Suprapubic skin (tissue), 4 donors: Measurements from ENCODE around the gene ARMH1. TPM values are rescaled to one million over a fixed set of nuclear protein-coding genes. Genes with fewer than 3 reads are reported as not detected.
"Not testable (repeated sequence)": the region's sequence is repeated elsewhere in the genome, so short reads cannot be mapped to it uniquely, and the experiment has no call there.

ENCODE experiments used
- DNase-seq, 2 donors: peaks; one replicate each; pipeline ENCODE4 v3.0.0-alpha.2; 2019; ENCODE audit warnings: low spot score in 2 of 2
- H3K27ac ChIP-seq: fragments of 200-600 bp; sonication (generic); one replicate; pipeline ENCODE4 v1.5.1; 2019
- H3K27me3 ChIP-seq: fragments of 200-600 bp; sonication (generic); one replicate; pipeline ENCODE4 v1.5.1; 2019
- H3K36me3 ChIP-seq: fragments of 200-600 bp; sonication (generic); one replicate; pipeline ENCODE4 v1.5.1; 2019
- H3K4me1 ChIP-seq: fragments of 200-600 bp; sonication (generic); one replicate; pipeline ENCODE4 v1.5.1; 2019
- H3K4me3 ChIP-seq: fragments of 200-600 bp; sonication (generic); one replicate; pipeline ENCODE4 v1.5.1; 2019; ENCODE audit warnings: mild to moderate bottlenecking
- H3K9me3 ChIP-seq: fragments of 200-600 bp; sonication (generic); one replicate; pipeline ENCODE4 v1.5.1; 2019
- EP300 ChIP-seq: sonication (generic); formaldehyde crosslinking; IDR thresholded peaks from one replicate; pipeline ENCODE4 v1.6.1; 2017; ENCODE audit warnings: antibody characterized with exemption
- POLR2A ChIP-seq, 2 donors: fragments of 450-650 bp; IDR thresholded peaks; one replicate each; pipeline ENCODE4 v1.6.1; 2017; ENCODE audit warnings: antibody characterized with exemption in 2 of 2, mild to moderate bottlenecking in 2 of 2, moderate library complexity in 2 of 2
- POLR2AphosphoS5 ChIP-seq, 3 donors: sonication (generic); formaldehyde crosslinking; IDR thresholded peaks; one replicate each; pipeline ENCODE4 v1.6.1; 2017; ENCODE audit warnings: antibody characterized with exemption in 3 of 3
- WGBS: methylation state at CpG from one replicate; pipeline ENCODE4 v1.1.5; 2018; 5-methylcytosine and 5-hydroxymethylcytosine counted together
- total RNA-seq, 4 donors: library from RNA; depleted of rRNA; stranded (reverse); fragments of >200 nt; gene quantifications; one replicate each; pipeline ENCODE4 v1.1.0, GENCODE V29; 2016
- TF ChIP-seq, protein P1 (sequence below), 2 donors: fragments of 200-600 bp in 1 of 2; fragments of 450-650 bp in 1 of 2; sonication (generic) in 1 of 2; IDR thresholded peaks; one replicate each; pipeline ENCODE4 v1.5.1; 2016 to 2019; ENCODE audit warnings: antibody characterized with exemption in 2 of 2, mild to moderate bottlenecking in 1 of 2, moderate library complexity in 1 of 2

Gene ARMH1
- total RNA-seq, 4 donors from 2014 or later: 0.80 to 5.0 (median 1.4) TPM

DNA sequence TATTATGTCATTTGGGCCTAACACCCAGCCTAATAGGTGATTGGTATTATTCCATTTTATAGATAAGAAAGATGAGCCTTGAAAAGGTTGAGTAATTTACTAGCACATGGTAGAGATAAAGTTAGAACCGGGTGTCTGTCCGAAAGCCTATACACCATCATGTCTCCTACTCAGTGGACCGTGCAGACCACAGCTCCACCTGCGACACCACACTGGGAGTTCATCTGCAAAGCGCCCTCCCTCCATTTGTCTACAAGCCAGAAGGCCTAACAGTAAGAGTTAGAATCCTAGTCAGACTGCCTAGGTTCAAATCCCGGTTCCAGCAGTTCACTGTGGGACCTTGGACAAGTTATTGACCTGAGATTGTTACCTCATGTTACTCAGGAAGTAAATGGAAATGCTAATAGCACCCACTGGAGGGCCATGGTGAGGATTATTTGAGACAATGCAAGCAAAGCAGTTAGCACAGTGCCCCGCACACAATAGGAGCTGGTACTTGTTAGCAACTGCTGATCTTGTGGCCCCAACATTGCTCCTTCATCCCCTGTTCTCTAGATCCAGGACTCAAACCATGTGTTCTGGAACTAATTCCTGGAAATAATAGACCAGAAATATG, 20.5 kb downstream of the ARMH1 start:
- no peak overlapping the region for H3K4me3 ChIP-seq
- no peaks in the 10 kb centered on the region for H3K4me1 ChIP-seq
- H3K27me3 ChIP-seq: no peaks in the 10 kb centered on the region
- H3K27ac ChIP-seq: no peak overlapping the region
- no peaks in the 10 kb centered on the region for H3K36me3 ChIP-seq
- H3K9me3 ChIP-seq: no peaks in the 10 kb centered on the region
- WGBS: 93% methylated on average over 7 of the region's 7 CpGs
- TF ChIP-seq POLR2AphosphoS5 (IDR thresholded peaks at IDR 0.05): no peak
- TF ChIP-seq, protein P1, sequence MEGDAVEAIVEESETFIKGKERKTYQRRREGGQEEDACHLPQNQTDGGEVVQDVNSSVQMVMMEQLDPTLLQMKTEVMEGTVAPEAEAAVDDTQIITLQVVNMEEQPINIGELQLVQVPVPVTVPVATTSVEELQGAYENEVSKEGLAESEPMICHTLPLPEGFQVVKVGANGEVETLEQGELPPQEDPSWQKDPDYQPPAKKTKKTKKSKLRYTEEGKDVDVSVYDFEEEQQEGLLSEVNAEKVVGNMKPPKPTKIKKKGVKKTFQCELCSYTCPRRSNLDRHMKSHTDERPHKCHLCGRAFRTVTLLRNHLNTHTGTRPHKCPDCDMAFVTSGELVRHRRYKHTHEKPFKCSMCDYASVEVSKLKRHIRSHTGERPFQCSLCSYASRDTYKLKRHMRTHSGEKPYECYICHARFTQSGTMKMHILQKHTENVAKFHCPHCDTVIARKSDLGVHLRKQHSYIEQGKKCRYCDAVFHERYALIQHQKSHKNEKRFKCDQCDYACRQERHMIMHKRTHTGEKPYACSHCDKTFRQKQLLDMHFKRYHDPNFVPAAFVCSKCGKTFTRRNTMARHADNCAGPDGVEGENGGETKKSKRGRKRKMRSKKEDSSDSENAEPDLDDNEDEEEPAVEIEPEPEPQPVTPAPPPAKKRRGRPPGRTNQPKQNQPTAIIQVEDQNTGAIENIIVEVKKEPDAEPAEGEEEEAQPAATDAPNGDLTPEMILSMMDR (IDR thresholded peaks at IDR 0.05): no peak
- no peak for TF ChIP-seq EP300
- TF ChIP-seq POLR2A (IDR thresholded peaks at IDR 0.05): no peak
- no peak for DNase-seq

DNA sequence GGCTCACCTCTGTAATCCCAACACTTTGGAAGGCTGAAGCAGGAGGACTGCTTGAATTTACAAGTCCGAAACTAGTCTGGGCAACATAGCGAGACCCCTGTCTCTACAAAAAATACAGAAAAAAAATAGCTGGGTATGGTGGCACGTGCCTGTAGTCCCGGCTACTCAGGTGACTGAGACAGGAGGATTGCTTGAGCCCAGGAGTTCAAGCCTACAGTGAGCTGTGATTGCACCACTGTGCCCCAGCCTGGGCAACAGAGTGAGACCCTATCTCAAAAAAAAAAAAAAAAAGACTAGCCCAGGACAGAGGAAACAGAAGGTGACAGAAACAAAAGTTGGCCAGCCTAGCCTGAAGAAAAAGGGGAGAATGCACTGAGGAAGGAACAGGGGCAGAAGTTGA, 21.2 kb downstream of the ARMH1 start:
- Histone ChIP-seq H3K27ac (no peak overlapping the region), H3K27me3 (no peaks in the 10 kb centered on the region), H3K4me1 (no peaks in the 10 kb centered on the region), H3K9me3 (no peaks in the 10 kb centered on the region), H3K4me3 (no peak overlapping the region), H3K36me3 (no peaks in the 10 kb centered on the region)
- 94% methylated on average over 4 of the region's 4 CpGs for WGBS
- no peak for TF ChIP-seq POLR2A (IDR thresholded peaks at IDR 0.05)
- TF ChIP-seq, protein P1 (IDR thresholded peaks at IDR 0.05): no peak
- no peak for DNase-seq

DNA sequence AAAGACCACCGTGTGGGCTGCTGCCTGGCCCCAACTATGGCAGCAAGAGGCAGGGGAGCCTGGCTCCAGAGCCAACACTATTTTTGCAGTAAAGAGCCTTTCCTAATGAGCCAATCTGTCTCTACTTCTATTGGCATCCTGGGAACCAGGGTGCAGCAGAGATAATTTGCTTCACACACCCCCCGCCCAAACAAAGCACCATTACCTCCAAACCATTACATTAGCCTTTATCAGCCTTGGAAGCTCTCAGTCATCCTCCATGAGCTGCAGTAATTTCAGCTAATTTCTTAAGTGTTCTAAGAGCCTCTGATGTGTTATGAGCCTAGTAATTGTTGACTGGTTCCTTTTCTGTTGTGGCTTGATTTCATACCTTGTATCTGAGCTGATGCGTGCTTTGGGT, 21.6 kb downstream of the ARMH1 start:
- no peaks in the 10 kb centered on the region for H3K36me3 ChIP-seq
- no peaks in the 10 kb centered on the region for H3K27me3 ChIP-seq
- no peak for TF ChIP-seq EP300
- no peak for TF ChIP-seq POLR2AphosphoS5 (IDR thresholded peaks at IDR 0.05)
- TF ChIP-seq POLR2A (IDR thresholded peaks at IDR 0.05): no peak
- TF ChIP-seq, protein P1 (IDR thresholded peaks at IDR 0.05): no peak
- DNase-seq: no peak
- H3K4me1 ChIP-seq: no peaks in the 10 kb centered on the region
- WGBS: 91% methylated on average over 3 of the region's 3 CpGs
- no peak overlapping the region for H3K4me3 ChIP-seq
- H3K27ac ChIP-seq: no peak overlapping the region
- H3K9me3 ChIP-seq: no peaks in the 10 kb centered on the region

DNA sequence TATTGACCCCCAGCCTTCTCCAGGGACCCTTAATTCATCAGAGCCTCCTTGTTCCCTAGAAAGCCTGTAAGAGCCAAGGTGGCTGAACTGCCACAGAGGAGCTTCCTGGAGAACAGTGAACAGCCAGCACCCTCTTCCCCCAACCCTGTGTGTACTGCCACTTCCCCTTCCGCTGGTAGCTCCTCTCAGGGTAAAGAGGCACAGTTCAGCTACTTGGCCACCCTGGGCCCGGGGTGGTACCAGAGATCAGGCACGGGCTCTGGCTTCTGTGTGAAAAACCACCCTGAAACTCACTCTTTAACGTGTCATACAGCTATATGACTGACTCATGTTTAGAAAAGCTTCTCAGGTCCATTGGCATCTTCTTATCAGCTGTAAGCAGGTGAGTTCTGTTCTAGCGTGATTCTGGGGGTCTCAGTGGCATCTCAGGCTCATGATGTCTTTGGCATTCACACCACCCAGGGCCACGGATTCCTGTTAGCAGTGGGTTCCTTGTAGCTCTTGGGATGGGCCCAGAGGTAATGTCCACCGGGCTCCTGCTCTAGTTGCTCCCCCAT, 22.4 kb downstream of the ARMH1 start:
- H3K4me3 ChIP-seq: no peak overlapping the region
- no peaks in the 10 kb centered on the region for H3K36me3 ChIP-seq
- no peak for DNase-seq
- WGBS: 85% methylated on average over 7 of the region's 7 CpGs
- no peaks in the 10 kb centered on the region for H3K4me1 ChIP-seq
- H3K27me3 ChIP-seq: no peaks in the 10 kb centered on the region
- TF ChIP-seq POLR2A (IDR thresholded peaks at IDR 0.05): no peak
- no peak overlapping the region for H3K27ac ChIP-seq
- no peaks in the 10 kb centered on the region for H3K9me3 ChIP-seq

DNA sequence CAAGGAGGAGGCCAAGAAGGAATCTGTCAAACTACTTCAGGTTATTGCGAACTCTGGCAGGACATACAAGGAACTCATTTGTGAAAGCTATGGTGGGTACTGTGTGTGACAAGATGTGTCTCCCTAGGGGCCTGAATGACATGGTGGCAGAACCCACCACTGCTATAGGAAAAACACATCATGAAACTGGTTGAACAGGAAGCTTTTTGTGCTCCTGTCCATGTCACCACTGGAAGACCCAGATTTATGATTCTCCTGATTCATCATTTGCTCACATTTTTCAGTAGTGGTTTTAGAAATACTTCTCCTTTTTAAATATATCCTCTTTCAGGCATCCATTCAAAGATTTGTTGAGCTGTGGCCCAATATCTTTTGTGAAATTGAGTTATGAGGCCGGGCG, 23.6 kb downstream of the ARMH1 start:
- H3K27ac ChIP-seq: no peak overlapping the region
- 86% methylated on average over 3 of the region's 3 CpGs for WGBS
- no peaks in the 10 kb centered on the region for H3K36me3 ChIP-seq
- no peak overlapping the region for H3K4me3 ChIP-seq
- H3K27me3 ChIP-seq: no peaks in the 10 kb centered on the region
- H3K9me3 ChIP-seq: no peaks in the 10 kb centered on the region
- no peaks in the 10 kb centered on the region for H3K4me1 ChIP-seq
- DNase-seq: no peak
- TF ChIP-seq POLR2AphosphoS5 (IDR thresholded peaks at IDR 0.05): no peak

DNA sequence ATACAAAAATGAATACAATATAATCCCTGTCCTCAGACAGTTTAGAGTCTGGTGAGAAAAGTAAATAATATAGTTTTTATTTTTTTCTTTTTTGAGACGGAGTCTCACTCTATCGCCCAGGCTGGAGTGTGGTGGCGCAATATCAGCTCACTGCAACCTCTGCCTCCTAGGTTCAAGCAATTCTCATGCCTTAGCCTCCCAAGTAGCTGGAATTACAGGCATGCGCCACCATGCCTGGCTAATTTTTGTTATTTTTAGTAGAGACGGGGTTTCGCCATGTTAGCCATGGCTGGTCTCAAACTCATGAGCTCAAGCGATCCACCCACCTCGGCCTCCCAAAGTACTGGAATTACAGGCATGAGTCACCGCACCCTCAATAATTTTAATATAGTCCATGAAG, 24.9 kb downstream of the ARMH1 start:
- H3K36me3 ChIP-seq, H3K27me3 ChIP-seq, H3K9me3 ChIP-seq, H3K4me3 ChIP-seq, H3K27ac ChIP-seq, H3K4me1 ChIP-seq, DNase-seq: not testable (repeated sequence)
- 95% methylated on average over 9 of the region's 9 CpGs for WGBS

DNA sequence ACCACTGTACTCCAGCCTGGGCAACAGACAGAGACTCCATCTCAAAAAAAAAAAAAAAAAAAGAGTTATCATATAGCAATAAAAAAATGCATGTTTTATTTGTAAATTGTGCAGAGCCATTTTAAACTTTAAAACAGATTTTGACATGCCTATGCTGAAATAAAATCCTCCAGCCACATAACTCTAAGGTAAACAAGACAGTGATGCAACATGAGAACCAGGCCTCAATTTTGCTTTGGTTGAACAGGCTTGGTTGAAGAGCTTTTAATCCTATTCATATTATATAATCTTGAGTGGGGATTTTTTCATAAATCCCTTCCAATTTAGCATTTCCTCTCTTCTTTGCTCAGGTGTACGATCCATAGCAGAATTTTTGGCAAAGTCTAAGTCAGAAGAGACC, 26.1 kb downstream of the ARMH1 start:
- 80% methylated on average over 1 of the region's 1 CpG for WGBS
- H3K27ac ChIP-seq: no peak overlapping the region
- TF ChIP-seq EP300 (no peak), POLR2AphosphoS5 (IDR thresholded peaks at IDR 0.05) (no peak), POLR2A (IDR thresholded peaks at IDR 0.05) (no peak)
- TF ChIP-seq, protein P1 (IDR thresholded peaks at IDR 0.05): no peak
- no peaks in the 10 kb centered on the region for H3K36me3 ChIP-seq
- H3K9me3 ChIP-seq: no peaks in the 10 kb centered on the region
- no peak overlapping the region for H3K4me3 ChIP-seq
- H3K4me1 ChIP-seq: no peaks in the 10 kb centered on the region
- DNase-seq: no peak
- H3K27me3 ChIP-seq: no peaks in the 10 kb centered on the region
